ENCODE data around the gene TNFAIP3. TPM values are rescaled to one million over a fixed set of nuclear protein-coding genes. Genes with fewer than 3 reads are reported as not detected.

TNFAIP3 gene
- total RNA-seq, 4 donors from 2014 or later: 21.0 to 54.3 (median 29.8) TPM

DNA sequence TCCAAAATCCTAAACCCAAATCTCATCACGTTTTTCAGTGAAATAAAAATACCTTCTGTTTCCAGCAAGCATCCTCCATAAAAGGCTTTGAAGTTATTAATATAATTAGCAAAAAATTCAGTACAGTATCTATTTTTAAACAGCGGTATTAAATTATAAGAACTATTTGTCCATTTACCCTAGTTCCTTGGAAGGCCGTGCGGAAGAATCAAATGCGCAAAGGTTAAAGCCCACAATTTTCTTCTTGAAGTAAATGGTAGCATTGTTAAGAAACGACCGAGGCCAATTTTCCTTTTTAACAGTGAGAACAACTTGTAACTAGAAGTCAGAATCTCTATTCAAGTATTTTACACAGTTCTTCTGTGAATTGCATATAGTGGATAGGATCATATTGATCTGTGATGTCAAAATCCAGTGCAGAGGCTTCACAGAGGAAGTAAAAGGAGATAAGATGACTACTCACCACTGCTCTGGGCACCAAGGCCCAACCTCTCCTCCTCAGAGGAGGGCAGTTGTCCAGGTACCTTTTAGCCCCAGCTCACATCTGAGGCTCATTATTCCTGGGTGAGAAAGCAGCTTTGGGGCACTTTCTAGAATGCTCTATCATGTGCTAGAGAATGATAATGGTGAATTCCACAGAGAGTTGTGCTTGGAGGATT is 36.3 kb downstream of the TNFAIP3 start:
- intact Hi-C loops (cut with DNase I): no loop called here
- Histone ChIP-seq H3K4me3 (no peak overlapping the region), H3K27me3 (no peaks in the 10 kb centered on the region), H3K9me3 (no peaks in the 10 kb centered on the region), H3K27ac (replicated peaks in 1 of 4) (no peak overlapping the region), H3K4me1 (no peaks in the 10 kb centered on the region), H3K36me3 (no peaks in the 10 kb centered on the region)
- TF ChIP-seq POLR2AphosphoS5 (IDR thresholded peaks at IDR 0.05) (no peak), EP300 (IDR thresholded peaks at IDR 0.05) (no peak), POLR2A (IDR thresholded peaks at IDR 0.05; ENCODE audit: low read depth) (no peak)
- TF ChIP-seq, protein P1, sequence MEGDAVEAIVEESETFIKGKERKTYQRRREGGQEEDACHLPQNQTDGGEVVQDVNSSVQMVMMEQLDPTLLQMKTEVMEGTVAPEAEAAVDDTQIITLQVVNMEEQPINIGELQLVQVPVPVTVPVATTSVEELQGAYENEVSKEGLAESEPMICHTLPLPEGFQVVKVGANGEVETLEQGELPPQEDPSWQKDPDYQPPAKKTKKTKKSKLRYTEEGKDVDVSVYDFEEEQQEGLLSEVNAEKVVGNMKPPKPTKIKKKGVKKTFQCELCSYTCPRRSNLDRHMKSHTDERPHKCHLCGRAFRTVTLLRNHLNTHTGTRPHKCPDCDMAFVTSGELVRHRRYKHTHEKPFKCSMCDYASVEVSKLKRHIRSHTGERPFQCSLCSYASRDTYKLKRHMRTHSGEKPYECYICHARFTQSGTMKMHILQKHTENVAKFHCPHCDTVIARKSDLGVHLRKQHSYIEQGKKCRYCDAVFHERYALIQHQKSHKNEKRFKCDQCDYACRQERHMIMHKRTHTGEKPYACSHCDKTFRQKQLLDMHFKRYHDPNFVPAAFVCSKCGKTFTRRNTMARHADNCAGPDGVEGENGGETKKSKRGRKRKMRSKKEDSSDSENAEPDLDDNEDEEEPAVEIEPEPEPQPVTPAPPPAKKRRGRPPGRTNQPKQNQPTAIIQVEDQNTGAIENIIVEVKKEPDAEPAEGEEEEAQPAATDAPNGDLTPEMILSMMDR (IDR thresholded peaks at IDR 0.05): no peak
- 80% methylated on average over 7 of the region's 7 CpGs for WGBS
- no peak for DNase-seq (ENCODE audit: extremely low spot score)

DNA sequence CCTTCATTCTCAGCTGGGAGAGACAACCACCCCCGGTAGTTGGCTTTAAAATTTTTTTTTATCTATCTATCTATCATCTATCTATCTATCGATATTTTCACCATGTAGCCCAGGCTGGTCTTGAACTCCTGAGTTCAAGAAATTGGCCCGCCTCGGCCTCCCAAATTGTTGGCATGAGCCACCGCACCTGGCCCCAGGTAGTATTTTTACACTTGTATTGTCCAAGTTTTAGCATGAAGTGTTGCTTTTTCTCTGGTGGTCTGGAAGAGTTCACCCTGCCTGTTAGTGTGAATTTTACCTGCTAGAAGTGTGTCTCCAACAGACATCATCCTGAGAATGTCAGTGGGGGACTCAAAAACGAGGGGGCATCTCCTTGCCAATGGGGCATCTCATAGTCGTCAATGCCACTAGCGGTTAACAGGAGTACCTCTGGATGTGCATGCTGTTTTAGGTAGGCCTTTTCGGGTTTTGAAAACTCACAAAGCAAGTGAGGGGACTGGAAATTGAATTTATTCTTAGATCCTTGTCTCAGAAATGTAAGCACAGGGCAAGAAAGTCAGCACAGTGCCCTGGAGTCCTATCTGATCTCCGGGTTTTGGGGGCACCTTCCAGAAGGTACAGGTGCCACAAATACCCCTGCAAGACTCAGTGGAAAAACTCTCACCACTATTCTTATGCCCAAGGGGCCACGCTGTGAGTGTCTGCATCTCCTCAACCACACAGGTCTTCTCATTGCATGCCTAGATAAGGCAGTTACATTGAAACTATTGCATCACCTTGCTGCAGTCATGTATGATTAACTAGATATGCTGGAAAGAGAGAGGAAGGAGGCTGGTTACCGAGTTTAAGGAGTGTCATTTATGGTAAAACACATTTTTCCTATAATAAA is 37.1 kb downstream of the TNFAIP3 start:
- H3K27ac ChIP-seq (replicated peaks in 1 of 4): no peak overlapping the region
- no peaks in the 10 kb centered on the region for H3K9me3 ChIP-seq
- H3K4me1 ChIP-seq: no peaks in the 10 kb centered on the region
- intact Hi-C loops (cut with DNase I): no loop called here
- H3K36me3 ChIP-seq: no peaks in the 10 kb centered on the region
- 90% methylated on average over 12 of the region's 12 CpGs for WGBS
- DNase-seq (ENCODE audit: extremely low spot score): no peak
- H3K27me3 ChIP-seq: no peaks in the 10 kb centered on the region
- TF ChIP-seq POLR2AphosphoS5 (IDR thresholded peaks at IDR 0.05) (no peak), EP300 (IDR thresholded peaks at IDR 0.05) (no peak), POLR2A (IDR thresholded peaks at IDR 0.05; ENCODE audit: low read depth) (no peak)
- TF ChIP-seq, protein P1 (IDR thresholded peaks at IDR 0.05): no peak
- no peak overlapping the region for H3K4me3 ChIP-seq

DNA sequence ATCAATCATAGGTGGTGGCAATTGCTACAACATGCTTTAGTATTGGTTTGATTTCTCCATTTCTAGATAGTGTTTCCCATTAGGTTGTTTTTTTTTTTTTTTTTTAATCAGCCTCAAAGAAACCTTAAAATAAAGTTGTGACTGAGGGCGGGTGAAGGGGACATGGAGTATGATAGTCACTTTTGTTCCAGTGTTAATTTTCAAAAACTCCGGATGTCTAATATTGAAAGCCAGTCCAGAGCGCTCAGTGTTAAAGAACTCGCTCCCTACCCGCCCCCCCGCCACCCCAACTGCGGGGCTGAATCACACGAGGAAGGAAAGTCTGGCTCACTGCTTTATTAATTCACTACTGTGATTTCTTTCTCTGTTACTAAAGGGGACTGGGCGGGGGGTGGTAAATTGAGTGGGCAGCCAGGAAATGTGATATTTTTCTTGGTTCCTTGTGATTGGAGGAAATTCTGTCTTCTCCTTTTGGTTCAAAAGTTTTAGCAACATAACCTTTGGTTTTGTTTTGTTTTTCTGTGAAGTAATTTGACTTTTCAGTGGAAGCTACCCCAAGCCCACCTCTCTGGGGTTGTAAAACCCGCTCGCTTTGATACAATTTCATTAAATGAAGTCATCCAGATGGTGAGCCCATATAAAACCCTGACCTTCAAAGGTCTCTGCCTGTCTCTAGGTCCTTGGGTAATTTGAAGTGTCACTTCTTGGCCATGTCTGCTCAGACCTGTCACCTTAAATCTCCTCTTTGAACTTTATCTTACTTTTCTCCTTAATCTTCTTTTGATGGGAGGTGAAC is 38.0 kb downstream of the TNFAIP3 start:
- Histone ChIP-seq H3K27me3 (no peaks in the 10 kb centered on the region), H3K27ac (replicated peaks in 1 of 4) (no peak overlapping the region), H3K4me1 (no peaks in the 10 kb centered on the region), H3K9me3 (no peaks in the 10 kb centered on the region), H3K4me3 (peak overlapping the region in 1 of 4 donors; percentile 7), H3K36me3 (no peaks in the 10 kb centered on the region)
- WGBS: 69% methylated on average over 11 of the region's 11 CpGs
- no peak for DNase-seq (ENCODE audit: extremely low spot score)
- TF ChIP-seq, protein P1 (IDR thresholded peaks at IDR 0.05): no peak
- intact Hi-C loops (cut with DNase I): no loop called here

DNA sequence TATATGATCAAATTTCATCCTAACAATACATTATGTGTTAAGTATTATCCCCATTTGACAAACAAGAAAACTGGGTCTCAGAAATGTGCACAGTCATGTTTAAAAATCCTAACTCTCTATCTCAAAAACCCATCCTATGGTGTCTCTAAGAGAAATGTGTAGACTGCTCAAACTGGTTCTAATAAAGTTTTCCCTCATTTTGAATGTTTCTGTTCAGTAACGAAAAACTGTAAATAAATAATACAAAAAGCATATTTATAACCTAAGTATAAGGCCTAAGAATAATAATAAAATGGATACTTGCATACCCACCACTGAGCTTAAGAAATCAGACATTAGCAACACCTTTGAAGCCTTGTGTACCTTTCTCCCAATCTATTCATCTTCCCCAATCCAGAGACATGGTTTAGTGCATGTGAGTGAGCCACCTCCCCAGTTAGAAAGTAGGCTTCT is 39.0 kb downstream of the TNFAIP3 start:
- Histone ChIP-seq H3K36me3 (no peaks in the 10 kb centered on the region), H3K27ac (replicated peaks in 1 of 4) (no peak overlapping the region), H3K4me1 (no peaks in the 10 kb centered on the region), H3K27me3 (no peaks in the 10 kb centered on the region), H3K9me3 (no peaks in the 10 kb centered on the region), H3K4me3 (no peak overlapping the region)
- TF ChIP-seq EP300 (IDR thresholded peaks at IDR 0.05): no peak
- WGBS: 86% methylated on average over 1 of the region's 1 CpG
- no peak for DNase-seq (ENCODE audit: extremely low spot score)
- intact Hi-C loops (cut with DNase I): no loop called here

DNA sequence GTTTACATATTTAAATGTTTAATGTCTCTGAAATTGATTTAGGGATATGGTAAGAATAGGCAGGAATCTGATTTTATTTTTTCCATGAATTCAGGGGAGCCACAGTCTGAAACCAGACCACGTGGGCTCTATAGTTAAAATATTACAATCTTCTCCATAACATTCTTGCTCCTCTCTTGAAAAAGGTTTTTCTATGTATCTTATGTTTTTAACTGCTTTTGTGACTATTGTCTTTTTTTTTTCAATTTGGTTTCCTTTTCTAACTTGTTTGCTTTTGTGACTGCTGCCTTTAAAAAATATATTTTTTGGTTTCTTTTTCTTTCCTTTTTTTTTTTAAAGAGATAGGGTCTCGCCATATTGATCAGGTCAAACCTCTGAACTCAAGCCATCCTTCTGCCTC is 40.1 kb downstream of the TNFAIP3 start:
- Histone ChIP-seq H3K4me1 (peaks cover 0 to 4% (median 0%) of the 10 kb centered on the region in 4 donors), H3K27me3 (no peaks in the 10 kb centered on the region), H3K36me3 (no peaks in the 10 kb centered on the region), H3K9me3 (no peaks in the 10 kb centered on the region), H3K4me3 (no peak overlapping the region), H3K27ac (replicated peaks in 1 of 4) (no peak overlapping the region)
- 81% methylated on average over 2 of the region's 2 CpGs for WGBS
- DNase-seq (ENCODE audit: extremely low spot score): no peak
- intact Hi-C loops (cut with DNase I): no loop called here
- TF ChIP-seq POLR2AphosphoS5 (IDR thresholded peaks at IDR 0.05) (no peak), POLR2A (IDR thresholded peaks at IDR 0.05; ENCODE audit: low read depth) (no peak), EP300 (IDR thresholded peaks at IDR 0.05) (no peak)
- TF ChIP-seq, protein P1 (IDR thresholded peaks at IDR 0.05): no peak

All from esophagus muscularis mucosa (tissue), 4 donors.